Keratinocyte (primary cell): ENCODE results near the gene AP4S1.

Experiments used
- EZH2 ChIP-seq: IDR thresholded peaks from one replicate; pipeline ENCODE4 v1.6.1; 2012; ENCODE audit warnings: inconsistent platforms, mild to moderate bottlenecking, low read length, moderate library complexity
- TF ChIP-seq, protein P1 (sequence below), 3 experiments: IDR thresholded peaks in 1 of 3; conservative IDR thresholded peaks in 1 of 3; optimal IDR thresholded peaks in 1 of 3; 2 replicates in 2 of 3; 3 replicates in 1 of 3; pipeline versions ENCODE3 to v1.5.1; 2011; ENCODE audit warnings: low read length in 3 of 3, mild to moderate bottlenecking in 3 of 3, moderate library complexity in 2 of 3, control low read depth in 1 of 3, inconsistent platforms in 1 of 3; ENCODE audit not compliant: insufficient read depth in 2 of 3; ENCODE audit errors: extremely low read depth in 1 of 3

- TF ChIP-seq, protein P1, sequence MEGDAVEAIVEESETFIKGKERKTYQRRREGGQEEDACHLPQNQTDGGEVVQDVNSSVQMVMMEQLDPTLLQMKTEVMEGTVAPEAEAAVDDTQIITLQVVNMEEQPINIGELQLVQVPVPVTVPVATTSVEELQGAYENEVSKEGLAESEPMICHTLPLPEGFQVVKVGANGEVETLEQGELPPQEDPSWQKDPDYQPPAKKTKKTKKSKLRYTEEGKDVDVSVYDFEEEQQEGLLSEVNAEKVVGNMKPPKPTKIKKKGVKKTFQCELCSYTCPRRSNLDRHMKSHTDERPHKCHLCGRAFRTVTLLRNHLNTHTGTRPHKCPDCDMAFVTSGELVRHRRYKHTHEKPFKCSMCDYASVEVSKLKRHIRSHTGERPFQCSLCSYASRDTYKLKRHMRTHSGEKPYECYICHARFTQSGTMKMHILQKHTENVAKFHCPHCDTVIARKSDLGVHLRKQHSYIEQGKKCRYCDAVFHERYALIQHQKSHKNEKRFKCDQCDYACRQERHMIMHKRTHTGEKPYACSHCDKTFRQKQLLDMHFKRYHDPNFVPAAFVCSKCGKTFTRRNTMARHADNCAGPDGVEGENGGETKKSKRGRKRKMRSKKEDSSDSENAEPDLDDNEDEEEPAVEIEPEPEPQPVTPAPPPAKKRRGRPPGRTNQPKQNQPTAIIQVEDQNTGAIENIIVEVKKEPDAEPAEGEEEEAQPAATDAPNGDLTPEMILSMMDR (optimal IDR thresholded peaks at IDR 0.05 in 1 of 3, IDR thresholded peaks at IDR 0.05 in 1 of 3, conservative IDR thresholded peaks at IDR 0.05 in 1 of 3; ENCODE audit: extremely low read depth in 1 of 3, insufficient read depth in 2 of 3, low read length in 3 of 3): no peak
- TF ChIP-seq EZH2: no peak
These were observed 5.0 kb downstream of the AP4S1 start for GRCh38 chr14:31030469-31030868.
